Mesenchymal stem cell (in vitro differentiated cells and primary cell): Measurements from ENCODE around the gene CSPG4.
A peak's percentile ranks its signal among the peaks of the same experiment; 100 is the strongest.
"Not testable (repeated sequence)": the region's sequence is repeated elsewhere in the genome, so short reads cannot be mapped to it uniquely, and the experiment has no call there.

Experiments
- DNase-seq: peaks from one replicate; pipeline ENCODE4 v3.0.0-alpha.2; 2013
- H2AFZ ChIP-seq: one replicate; pipeline ENCODE4 v1.6.1; 2013; ENCODE audit warnings: low read depth, mild to moderate bottlenecking, control low read depth, inconsistent platforms, low read length, moderate library complexity
- H2AK5ac ChIP-seq: 2 replicates; pipeline ENCODE4 v1.6.1; 2013; ENCODE audit warnings: low read length, moderate library complexity, mild to moderate bottlenecking, inconsistent platforms; ENCODE audit not compliant: severe bottlenecking
- H2BK120ac ChIP-seq: one replicate; pipeline ENCODE4 v1.6.1; 2013; ENCODE audit warnings: low read depth, mild to moderate bottlenecking, inconsistent platforms, low read length, moderate library complexity
- H2BK12ac ChIP-seq, 2 experiments: one replicate each; pipeline ENCODE4 v1.6.1; 2013; ENCODE audit warnings: inconsistent platforms in 2 of 2, low read length in 2 of 2, mild to moderate bottlenecking in 2 of 2, moderate library complexity in 2 of 2, control low read depth in 1 of 2
- H2BK15ac ChIP-seq: one replicate; pipeline ENCODE4 v1.6.1; 2013; ENCODE audit warnings: mild to moderate bottlenecking, low read depth, inconsistent platforms; ENCODE audit not compliant: poor library complexity, severe bottlenecking
- H2BK5ac ChIP-seq: 2 replicates; pipeline ENCODE4 v1.6.1; 2013; ENCODE audit warnings: low read depth, mild to moderate bottlenecking, low read length, control low read depth, inconsistent platforms; ENCODE audit not compliant: poor library complexity, severe bottlenecking
- H3K14ac ChIP-seq, 2 experiments: one replicate each; pipeline ENCODE4 v1.6.1; 2013; ENCODE audit warnings: inconsistent platforms in 2 of 2, low read length in 2 of 2, control low read depth in 1 of 2, mild to moderate bottlenecking in 1 of 2, moderate library complexity in 1 of 2
- H3K18ac ChIP-seq, 2 experiments: one replicate each; pipeline ENCODE4 v1.6.1; 2013; ENCODE audit warnings: inconsistent platforms in 2 of 2, low read length in 2 of 2, control low read depth in 1 of 2, low read depth in 1 of 2, mild to moderate bottlenecking in 1 of 2
- H3K23ac ChIP-seq, 2 experiments: one replicate each; pipeline ENCODE4 v1.6.1; 2013; ENCODE audit warnings: inconsistent platforms in 2 of 2, low read length in 2 of 2, mild to moderate bottlenecking in 2 of 2, moderate library complexity in 2 of 2, control low read depth in 1 of 2
- H3K27ac ChIP-seq: 2 replicates; pipeline ENCODE4 v1.5.1; 2013; ENCODE audit warnings: mild to moderate bottlenecking, moderate library complexity, low read length, control low read depth, inconsistent platforms; ENCODE audit not compliant: poor library complexity, severe bottlenecking
- H3K27me3 ChIP-seq, 2 experiments: 2 replicates each; pipeline versions ENCODE4 v1.6.1 to v1.7.0; 2013; ENCODE audit warnings: low read length in 2 of 2, mild to moderate bottlenecking in 2 of 2, moderate library complexity in 2 of 2, control low read depth in 1 of 2, inconsistent platforms in 1 of 2; ENCODE audit not compliant: control insufficient read depth in 1 of 2, insufficient read depth in 1 of 2
- H3K36me3 ChIP-seq, 2 experiments: 2 replicates each; pipeline versions ENCODE4 v1.6.1 to v1.7.0; 2013; ENCODE audit warnings: low read length in 2 of 2, control low read depth in 1 of 2, inconsistent platforms in 1 of 2, low read depth in 1 of 2, mild to moderate bottlenecking in 1 of 2; ENCODE audit not compliant: insufficient read depth in 2 of 2, control insufficient read depth in 1 of 2
- H3K4ac ChIP-seq, 2 experiments: one replicate each; pipeline ENCODE4 v1.6.1; 2013; ENCODE audit warnings: inconsistent platforms in 2 of 2, low read length in 2 of 2, mild to moderate bottlenecking in 2 of 2, moderate library complexity in 2 of 2, control low read depth in 1 of 2, low read depth in 1 of 2
- H3K4me1 ChIP-seq: 2 replicates; pipeline ENCODE4 v1.6.1; 2013; ENCODE audit warnings: low read depth, low read length, control low read depth; ENCODE audit not compliant: control insufficient read depth, insufficient read depth
- H3K4me2 ChIP-seq: 2 replicates; pipeline ENCODE4 v1.6.1; 2013; ENCODE audit warnings: low read length, mild to moderate bottlenecking, inconsistent platforms; ENCODE audit not compliant: poor library complexity, severe bottlenecking
- H3K4me3 ChIP-seq, 2 experiments: 2 replicates each; pipeline versions ENCODE4 v1.5.1 to v1.7.0; 2013; ENCODE audit warnings: low read length in 2 of 2, mild to moderate bottlenecking in 2 of 2, control low read depth in 1 of 2, low read depth in 1 of 2; ENCODE audit not compliant: insufficient read depth in 1 of 2
- H3K79me1 ChIP-seq: replicated peaks from 2 replicates; pipeline ENCODE4 v1.6.1; 2013; ENCODE audit warnings: mild to moderate bottlenecking, control low read depth, low read length, inconsistent platforms; ENCODE audit not compliant: poor library complexity, severe bottlenecking
- H3K9ac ChIP-seq: 2 replicates; pipeline ENCODE4 v1.7.0; 2013; ENCODE audit warnings: mild to moderate bottlenecking, low read length, moderate library complexity
- H3K9me3 ChIP-seq: 2 replicates; pipeline ENCODE4 v1.7.0; 2013; ENCODE audit warnings: mild to moderate bottlenecking, low read length; ENCODE audit not compliant: control insufficient read depth
- H4K8ac ChIP-seq: one replicate; pipeline ENCODE4 v1.6.1; 2013; ENCODE audit warnings: inconsistent platforms, mild to moderate bottlenecking, low read length, moderate library complexity
- H4K91ac ChIP-seq: one replicate; pipeline ENCODE4 v1.6.1; 2013; ENCODE audit warnings: mild to moderate bottlenecking, low read length, inconsistent platforms
- WGBS: methylation state at CpG from one replicate; pipeline ENCODE4 v1.1.7; 2013; ENCODE audit warnings: mixed read lengths; 5-methylcytosine and 5-hydroxymethylcytosine counted together

The CSPG4 gene

DNA sequence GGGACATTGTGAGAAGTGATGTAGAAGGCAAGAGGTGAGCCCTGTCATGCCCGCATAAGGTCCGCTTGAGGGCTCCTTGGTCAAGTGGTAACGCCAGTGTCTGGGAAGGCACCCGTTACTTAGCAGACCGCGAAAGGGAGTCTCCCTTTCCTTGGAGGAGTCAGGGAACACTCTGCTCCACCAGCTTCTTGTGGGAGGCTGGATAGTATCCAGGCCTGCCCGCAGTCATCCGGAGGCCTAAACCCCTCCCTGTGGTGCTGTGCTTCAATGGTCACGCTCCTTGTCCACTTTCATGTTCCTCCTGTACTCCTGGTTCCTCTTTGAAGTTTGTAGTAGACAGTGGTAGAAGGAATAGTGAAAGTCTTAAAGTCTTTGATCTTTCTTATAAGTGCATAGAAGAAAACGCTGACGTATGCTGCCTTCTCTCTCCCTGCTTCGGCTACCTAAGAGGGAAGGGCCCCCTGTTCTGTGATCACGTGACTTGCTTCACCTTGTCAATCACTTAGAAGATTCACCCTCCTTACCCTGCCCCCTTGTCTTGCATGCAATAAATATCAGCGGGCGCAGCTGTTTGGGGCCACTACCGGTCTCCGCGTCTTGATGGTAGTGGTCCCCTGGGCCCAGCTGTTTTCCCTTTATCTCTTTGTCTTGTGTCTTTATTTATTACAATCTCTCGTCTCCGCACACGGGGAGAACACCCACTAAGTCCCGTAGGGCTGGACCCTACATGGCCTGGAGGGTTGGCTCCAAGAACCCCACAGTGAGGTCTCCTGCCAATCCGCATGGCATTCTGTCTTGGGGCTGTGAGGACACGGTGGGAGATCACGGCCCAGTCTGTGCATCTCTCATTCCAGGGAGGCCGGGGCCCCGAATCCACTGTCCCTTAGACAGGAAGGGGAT, 22.5 kb upstream of the CSPG4 start:
- not testable (repeated sequence) for H2AK5ac ChIP-seq, H3K23ac ChIP-seq, H3K4me2 ChIP-seq, DNase-seq, H3K4me3 ChIP-seq, H3K18ac ChIP-seq, H2BK12ac ChIP-seq, H2AFZ ChIP-seq, H2BK15ac ChIP-seq, H4K8ac ChIP-seq, H2BK120ac ChIP-seq, H3K9ac ChIP-seq, H3K27ac ChIP-seq, H2BK5ac ChIP-seq, H3K4ac ChIP-seq, H3K9me3 ChIP-seq, H3K14ac ChIP-seq, H4K91ac ChIP-seq, H3K36me3 ChIP-seq, H3K27me3 ChIP-seq
- H3K79me1 ChIP-seq = peaks cover 16% of the 10 kb centered on the region
- peaks cover 36% of the 10 kb centered on the region for H3K4me1 ChIP-seq
- 79% methylated on average over 24 of the region's 27 CpGs for whole genome bisulfite sequencing

DNA sequence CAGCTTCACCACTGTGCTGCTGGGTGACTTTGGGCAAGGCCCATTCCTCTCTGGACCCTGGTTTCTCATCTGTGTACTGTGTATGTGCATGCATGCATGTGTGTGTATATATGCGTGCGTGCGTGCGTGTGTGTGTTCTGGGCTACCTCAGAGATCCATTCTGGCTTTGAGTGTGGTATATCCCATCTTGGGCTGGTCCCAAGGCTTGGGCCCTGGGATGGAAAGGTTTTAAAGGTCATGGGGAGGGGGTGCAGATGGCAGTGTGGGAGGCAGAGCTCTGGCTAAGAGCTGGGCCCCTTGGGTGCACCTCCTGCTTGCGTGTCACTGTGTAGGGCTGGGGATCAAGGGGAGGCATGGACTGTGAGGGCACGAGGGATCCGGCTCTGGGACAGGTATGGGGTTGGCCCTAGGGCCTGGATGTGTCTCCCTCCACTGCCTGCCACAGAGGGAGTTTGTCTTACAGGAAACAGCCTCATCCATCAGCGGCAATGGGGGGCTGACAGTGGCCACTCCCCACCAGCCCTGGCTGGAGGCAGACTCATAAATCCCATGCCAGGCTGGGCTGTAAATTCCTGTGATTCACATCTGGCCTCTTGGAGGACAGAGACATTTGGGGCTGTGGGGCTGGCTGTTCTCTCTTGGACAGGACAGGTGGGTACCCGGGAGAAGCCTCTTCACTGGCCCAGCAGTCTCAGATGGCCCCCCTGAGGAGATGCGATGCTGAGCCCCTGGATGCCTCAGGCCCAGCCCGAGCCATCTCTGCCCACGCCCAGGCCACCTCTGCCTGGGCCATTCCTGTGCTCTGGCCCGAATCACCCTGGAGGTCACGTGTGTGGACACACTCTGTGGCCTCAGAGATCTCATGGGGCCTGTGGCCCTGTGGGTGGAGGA, 21.4 kb upstream of the CSPG4 start:
- H2BK15ac ChIP-seq = no peak overlapping the region
- no peak overlapping the region for H3K4me2 ChIP-seq
- no peak for DNase-seq
- H3K4me1 ChIP-seq = peaks cover 34% of the 10 kb centered on the region
- no peak overlapping the region for H2BK12ac ChIP-seq
- no peak overlapping the region for H3K18ac ChIP-seq
- no peak overlapping the region for H2BK120ac ChIP-seq
- no peak overlapping the region for H2BK5ac ChIP-seq
- 71% methylated on average over 13 of the region's 14 CpGs for WGBS
- no peak overlapping the region for H3K27ac ChIP-seq
- no peak overlapping the region for H3K14ac ChIP-seq
- H3K4ac ChIP-seq = no peak overlapping the region
- H4K91ac ChIP-seq = no peak overlapping the region
- peaks cover 0 to 6% of the 10 kb centered on the region in 2 experiments for H3K27me3 ChIP-seq
- no peak overlapping the region for H2AK5ac ChIP-seq
- H3K79me1 ChIP-seq = peaks cover 16% of the 10 kb centered on the region
- no peak overlapping the region for H2AFZ ChIP-seq
- no peak overlapping the region for H3K23ac ChIP-seq
- H3K4me3 ChIP-seq = no peak overlapping the region
- H3K9me3 ChIP-seq = no peaks in the 10 kb centered on the region
- H3K9ac ChIP-seq = no peak overlapping the region
- no peaks in the 10 kb centered on the region for H3K36me3 ChIP-seq
- H4K8ac ChIP-seq = no peak overlapping the region

DNA sequence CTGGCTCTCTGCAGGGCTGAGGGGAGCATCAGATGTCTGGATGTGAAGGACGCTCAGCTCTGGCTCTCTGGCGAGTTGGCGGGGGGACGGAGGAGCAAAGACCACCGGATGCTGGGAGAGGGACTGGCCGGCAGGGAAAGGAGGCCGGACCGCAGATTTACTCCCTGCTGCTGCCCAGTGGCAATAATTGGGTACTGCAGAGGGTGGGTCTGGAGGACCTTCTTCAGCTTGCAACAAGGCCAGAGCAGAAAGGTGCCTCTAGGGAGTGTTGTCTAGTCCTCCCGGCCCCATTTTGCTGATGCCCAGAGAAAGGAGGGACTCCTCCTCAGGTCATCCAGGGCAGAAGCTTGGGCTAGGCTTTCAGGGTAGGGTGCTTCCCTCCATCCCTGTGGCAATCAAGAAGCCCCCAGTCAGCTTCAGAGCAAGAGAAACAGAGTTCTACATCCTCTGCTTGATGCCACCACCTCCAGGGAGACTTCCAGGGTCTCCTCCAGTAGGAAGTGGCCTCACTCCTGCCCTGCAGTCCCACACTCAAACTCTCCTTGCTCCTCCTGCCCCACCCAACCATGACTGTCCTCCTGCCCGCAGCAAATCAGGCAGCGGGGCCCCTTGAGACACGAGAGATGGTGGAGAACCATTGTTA, 20.3 kb upstream of the CSPG4 start:
- no peak overlapping the region for H3K27ac ChIP-seq
- peaks cover 29% of the 10 kb centered on the region for H3K4me1 ChIP-seq
- H3K23ac ChIP-seq = no peak overlapping the region
- 22% methylated on average over 12 of the region's 12 CpGs for WGBS
- peak overlapping the region; percentile 38 for H3K9ac ChIP-seq
- H3K18ac ChIP-seq = peak overlapping the region; percentile 58 to 73
- peak overlapping the region; percentile 50 for H3K4me2 ChIP-seq
- peaks cover 13% of the 10 kb centered on the region for H3K79me1 ChIP-seq
- H2AFZ ChIP-seq = peak overlapping the region; percentile 39
- no peak overlapping the region for H2AK5ac ChIP-seq
- peak overlapping the region; percentile 50 to 54 for H3K4ac ChIP-seq
- no peak overlapping the region for H3K4me3 ChIP-seq
- peak overlapping the region; percentile 84 for H4K91ac ChIP-seq
- no peak overlapping the region for H3K14ac ChIP-seq
- no peak overlapping the region for H2BK5ac ChIP-seq
- DNase-seq = peak; percentile 72
- H3K9me3 ChIP-seq = no peaks in the 10 kb centered on the region
- no peaks in the 10 kb centered on the region for H3K36me3 ChIP-seq
- peak overlapping the region; percentile 24 for H2BK120ac ChIP-seq
- H4K8ac ChIP-seq = peak overlapping the region; percentile 98
- H2BK12ac ChIP-seq = peak overlapping the region; percentile 15 to 21
- H3K27me3 ChIP-seq = peaks cover 0 to 6% of the 10 kb centered on the region in 2 experiments
- peak overlapping the region; percentile 15 for H2BK15ac ChIP-seq
